Measurements from ENCODE around the gene TRIM40.

- TF ChIP-seq CTCF (IDR thresholded peaks at IDR 0.05) (no peak), POLR2A (IDR thresholded peaks at IDR 0.05) (no peak)
Measured at GRCh38 chr6:30100154-30100553, 35.8 kb upstream of the TRIM40 start.

Data from lower leg skin (tissue), 3 donors.